GM12801 (cell line): ENCODE data around the gene TADA2B.

Source experiments
- CTCF ChIP-seq: IDR thresholded peaks from one replicate; pipeline ENCODE4 v1.5.1; 2011; ENCODE audit warnings: control low read depth; ENCODE audit not compliant: insufficient read length; ENCODE audit errors: extremely low read depth

TADA2B gene

GRCh38 chr4:7009564-7009963 is 33.6 kb upstream of the TADA2B start:
- no peak for TF ChIP-seq CTCF

- TF ChIP-seq CTCF: no peak
Measured at GRCh38 chr4:7013175-7013574, 30.0 kb upstream of the TADA2B start.

- no peak for TF ChIP-seq CTCF
Measured at GRCh38 chr4:7014815-7015214, 28.4 kb upstream of the TADA2B start.

GRCh38 chr4:7015383-7016035 is 27.7 kb upstream of the TADA2B start:
- no peak for TF ChIP-seq CTCF

- no peak for TF ChIP-seq CTCF
Measured at GRCh38 chr4:7016086-7016485, 27.1 kb upstream of the TADA2B start.

GRCh38 chr4:7016512-7016911 is 26.7 kb upstream of the TADA2B start:
- no peak for TF ChIP-seq CTCF

GRCh38 chr4:7017446-7018048 is 25.6 kb upstream of the TADA2B start:
- TF ChIP-seq CTCF: no peak

GRCh38 chr4:7018281-7018680 is 24.9 kb upstream of the TADA2B start:
- TF ChIP-seq CTCF: no peak
